Breast epithelium (tissue), 3 donors: ENCODE data around the gene ITM2B.

Experiments
- CTCF ChIP-seq, 3 donors: fragments of 450-650 bp; IDR thresholded peaks; one replicate each; pipeline ENCODE4 v1.5.1; 2016 to 2017; ENCODE audit warnings: antibody characterized with exemption in 3 of 3, mild to moderate bottlenecking in 3 of 3, moderate library complexity in 3 of 3
- POLR2A ChIP-seq: fragments of 450-650 bp; IDR thresholded peaks from one replicate; pipeline ENCODE4 v1.6.1; 2016; ENCODE audit warnings: antibody characterized with exemption, mild to moderate bottlenecking, moderate library complexity

GRCh38 chr13:48220592-48220980, 12.4 kb upstream of the ITM2B start:
- TF ChIP-seq CTCF (IDR thresholded peaks at IDR 0.05) (no peak), POLR2A (no peak)
